Naive thymus-derived CD4-positive, alpha-beta T cell (primary cell): ENCODE data around the gene TNFRSF13B. TPM values are rescaled to one million over a fixed set of nuclear protein-coding genes. Genes with fewer than 3 reads are reported as not detected.
"Not testable (repeated sequence)": the region's sequence is repeated elsewhere in the genome, so short reads cannot be mapped to it uniquely, and the experiment has no call there.

ENCODE experiments used
- ATAC-seq: fragments of 150-1000 bp; cut with Tn5 transposase; 2 replicates; pipeline ENCODE4 v1.10.0; 2021; ENCODE audit warnings: mild to moderate bottlenecking, moderate library complexity
- CTCF ChIA-PET: fragments of 350-600 bp; sonication (Branson Sonifier 250); formaldehyde crosslinking; loops from one replicate; lab custom pipeline; 2021; ENCODE audit warnings: antibody characterized with exemption; lab: Charles Lee
- POLR2A ChIA-PET: fragments of 350-600 bp; sonication (Branson Sonifier 250); formaldehyde crosslinking; loops from one replicate; lab custom pipeline; 2021; ENCODE audit warnings: antibody characterized with exemption, inconsistent platforms; lab: Charles Lee
- DNase-seq, 9 donors: peaks; one replicate each; pipeline versions ENCODE4 v3.0.0 to v3.0.0-alpha.2; 2020 to 2022; ENCODE audit warnings: mixed read lengths in 1 of 9
- H3K27ac ChIP-seq: one replicate; pipeline ENCODE4 v1.7.0; 2013; ENCODE audit warnings: mild to moderate bottlenecking, low read depth, low read length, moderate library complexity
- H3K27me3 ChIP-seq, 2 donors: one replicate each; pipeline ENCODE4 v1.7.0; 2013; ENCODE audit warnings: low read length in 2 of 2, mild to moderate bottlenecking in 2 of 2, moderate library complexity in 2 of 2; ENCODE audit not compliant: control insufficient read depth in 2 of 2, insufficient read depth in 2 of 2
- H3K36me3 ChIP-seq, 3 experiments: 1 replicate in 2 of 3; 2 replicates in 1 of 3; pipeline ENCODE4 v1.7.0; 2013; ENCODE audit warnings: low read length in 3 of 3, mild to moderate bottlenecking in 3 of 3, moderate library complexity in 1 of 3; ENCODE audit not compliant: insufficient read depth in 3 of 3, control insufficient read depth in 2 of 3
- H3K4me1 ChIP-seq, 2 donors: one replicate each; pipeline ENCODE4 v1.7.0; 2013; ENCODE audit warnings: low read length in 2 of 2, mild to moderate bottlenecking in 2 of 2, moderate library complexity in 1 of 2; ENCODE audit not compliant: control insufficient read depth in 2 of 2, insufficient read depth in 2 of 2
- H3K4me3 ChIP-seq: 2 replicates; pipeline ENCODE4 v1.7.0; 2013; ENCODE audit warnings: mild to moderate bottlenecking, low read length
- H3K9me3 ChIP-seq, 3 experiments: 1 replicate in 2 of 3; 2 replicates in 1 of 3; pipeline ENCODE4 v1.7.0; 2013; ENCODE audit warnings: low read length in 3 of 3; ENCODE audit not compliant: control insufficient read depth in 2 of 3
- H3K27ac Mint-ChIP-seq, 9 donors: one replicate each; pipeline ENCODE4 v1.8.0; 2020 to 2022; ENCODE audit warnings: mixed read lengths in 9 of 9, mild to moderate bottlenecking in 8 of 9, moderate library complexity in 5 of 9, inconsistent platforms in 2 of 9
- H3K27me3 Mint-ChIP-seq, 5 donors: one replicate each; pipeline ENCODE4 v1.8.0; 2021 to 2022; ENCODE audit warnings: mixed read lengths in 5 of 5, mild to moderate bottlenecking in 1 of 5
- H3K36me3 Mint-ChIP-seq, 5 donors: one replicate each; pipeline ENCODE4 v1.8.0; 2020 to 2022; ENCODE audit warnings: mixed read lengths in 5 of 5, mild to moderate bottlenecking in 3 of 5, inconsistent platforms in 1 of 5
- H3K4me1 Mint-ChIP-seq, 7 donors: one replicate each; pipeline ENCODE4 v1.8.0; 2020 to 2022; ENCODE audit warnings: mixed read lengths in 7 of 7, mild to moderate bottlenecking in 3 of 7, inconsistent platforms in 1 of 7
- H3K4me3 Mint-ChIP-seq, 10 donors: one replicate each; pipeline ENCODE4 v1.8.0; 2020 to 2022; ENCODE audit warnings: mild to moderate bottlenecking in 10 of 10, mixed read lengths in 10 of 10, moderate library complexity in 6 of 10, inconsistent platforms in 2 of 10
- H3K9me3 Mint-ChIP-seq, 11 donors: one replicate each; pipeline ENCODE4 v1.8.0; 2020 to 2022; ENCODE audit warnings: mixed read lengths in 11 of 11, mild to moderate bottlenecking in 4 of 11, inconsistent platforms in 1 of 11, moderate library complexity in 1 of 11
- intact Hi-C, 2 donors: fragments of 100-400 bp; cut with micrococcal nuclease; formaldehyde crosslinking; loops; one replicate each; pipeline ENCODE4 v1.15.1; 2023
- polyA plus RNA-seq, 2 donors: library from polyadenylated mRNA; unstranded; fragments of 300-500 nt; fragmentation: Illumina TruSeq; gene quantifications; one replicate each; pipeline ENCODE4 v1.2.3, GENCODE V29; 2021
- total RNA-seq, 6 experiments: library from RNA in 5 of 6; stranded (reverse) in 5 of 6; gene quantifications; 1 replicate in 5 of 6; 2 replicates in 1 of 6; pipeline ENCODE4 v1.2.3 and lab custom pipeline; 2021 to 2026

Gene TNFRSF13B
- total and polyA plus RNA-seq, 7 experiments from 2014 or later: 0.21 to 2.4 (median 1.3) TPM; not detected in 3

GRCh38 chr17:16892876-16893454 is 79.0 kb downstream of the TNFRSF13B start:
- ATAC-seq, CTCF ChIA-PET, H3K4me1 ChIP-seq, H3K4me3 Mint-ChIP-seq, H3K9me3 ChIP-seq, H3K4me3 ChIP-seq, H3K9me3 Mint-ChIP-seq, H3K27me3 Mint-ChIP-seq, H3K27me3 ChIP-seq, POLR2A ChIA-PET, intact Hi-C loops, H3K27ac Mint-ChIP-seq, H3K36me3 ChIP-seq, H3K4me1 Mint-ChIP-seq, H3K36me3 Mint-ChIP-seq, H3K27ac ChIP-seq: not testable (repeated sequence)
- DNase-seq: peak in 1 of 9 donors; percentile 7

DNA sequence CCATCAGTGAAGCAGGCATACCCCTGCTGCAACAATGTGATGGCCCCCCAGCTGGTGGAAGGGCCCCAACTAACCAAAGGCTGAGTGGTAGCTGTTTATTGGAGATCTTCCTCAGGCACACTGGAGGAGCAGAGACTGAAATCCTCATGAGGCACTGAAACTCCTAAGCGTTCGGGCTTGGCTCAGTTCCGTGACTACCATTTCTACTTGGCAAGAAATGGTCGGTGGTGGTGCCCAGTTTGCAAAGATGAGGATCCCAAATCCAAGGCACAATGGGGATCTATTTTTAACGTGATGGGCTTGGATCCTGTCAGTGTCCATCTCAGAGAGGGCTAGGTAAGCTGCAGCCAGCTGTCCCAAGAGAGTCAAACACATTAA is 82.8 kb downstream of the TNFRSF13B start:
- H3K27me3 Mint-ChIP-seq: peaks cover 0 to 4% (median 0%) of the 10 kb centered on the region in 5 donors
- H3K36me3 ChIP-seq: no peaks in the 10 kb centered on the region
- H3K4me1 ChIP-seq: no peaks in the 10 kb centered on the region
- no peak overlapping the region for H3K27ac Mint-ChIP-seq
- CTCF ChIA-PET: no interaction called here
- intact Hi-C loops: no loop called here
- DNase-seq (peak in 1 of 9 donors; percentile 4), ATAC-seq (no peak)
- H3K9me3 ChIP-seq: no peaks in the 10 kb centered on the region
- no peaks in the 10 kb centered on the region for H3K36me3 Mint-ChIP-seq
- H3K27ac ChIP-seq: no peak overlapping the region
- H3K9me3 Mint-ChIP-seq: no peaks in the 10 kb centered on the region
- no peaks in the 10 kb centered on the region for H3K27me3 ChIP-seq
- no peak overlapping the region for H3K4me3 ChIP-seq
- no peaks in the 10 kb centered on the region for H3K4me1 Mint-ChIP-seq
- no peak overlapping the region for H3K4me3 Mint-ChIP-seq
- POLR2A ChIA-PET: no interaction called here

Other genes starting within 250 kb of the TNFRSF13B start
- 100 to 1,000 TPM; 191 to 259 (median 199) TPM for gene MPRIP, start 70.3 kb upstream of the TNFRSF13B start, total RNA-seq
- gene MPRIP, start 70.3 kb upstream of the TNFRSF13B start, polyA plus RNA-seq: 10 to 100 TPM; 18.6 to 30.0 TPM
- 10 to 100 TPM in 3 of 5 experiments, 1 to 10 TPM in 2; 6.2 to 13.9 (median 12.1) TPM for gene PLD6, start 234.2 kb upstream of the TNFRSF13B start, total RNA-seq
- gene PLD6, start 234.2 kb upstream of the TNFRSF13B start, polyA plus RNA-seq: 10 to 100 TPM; 11.0 to 16.4 TPM